ENCODE measurements around the gene ALOX15B.

GRCh38 chr17:8071496-8071895 lies 32.6 kb downstream of the ALOX15B start:
- TF ChIP-seq ELF1 (IDR thresholded peaks at IDR 0.05): no peak
- TF ChIP-seq TAF1 (IDR thresholded peaks at IDR 0.05; ENCODE audit: borderline replicate concordance, low read depth, low read length): no peak
- TF ChIP-seq SMC3 (IDR thresholded peaks at IDR 0.05; ENCODE audit: low read depth, low read length): no peak
- TF ChIP-seq TCF12 (IDR thresholded peaks at IDR 0.05): no peak
- no peak for TF ChIP-seq JUND (IDR thresholded peaks at IDR 0.05)
- no peak for TF ChIP-seq FOXM1 (IDR thresholded peaks at IDR 0.05; ENCODE audit: low read depth)
- no peak for TF ChIP-seq EZH2phosphoT487 (IDR thresholded peaks at IDR 0.05; ENCODE audit: borderline replicate concordance, low read depth)
- no peak for TF ChIP-seq CHD2 (IDR thresholded peaks at IDR 0.05; ENCODE audit: low read length, partially characterized antibody)
- TF ChIP-seq, protein P1, sequence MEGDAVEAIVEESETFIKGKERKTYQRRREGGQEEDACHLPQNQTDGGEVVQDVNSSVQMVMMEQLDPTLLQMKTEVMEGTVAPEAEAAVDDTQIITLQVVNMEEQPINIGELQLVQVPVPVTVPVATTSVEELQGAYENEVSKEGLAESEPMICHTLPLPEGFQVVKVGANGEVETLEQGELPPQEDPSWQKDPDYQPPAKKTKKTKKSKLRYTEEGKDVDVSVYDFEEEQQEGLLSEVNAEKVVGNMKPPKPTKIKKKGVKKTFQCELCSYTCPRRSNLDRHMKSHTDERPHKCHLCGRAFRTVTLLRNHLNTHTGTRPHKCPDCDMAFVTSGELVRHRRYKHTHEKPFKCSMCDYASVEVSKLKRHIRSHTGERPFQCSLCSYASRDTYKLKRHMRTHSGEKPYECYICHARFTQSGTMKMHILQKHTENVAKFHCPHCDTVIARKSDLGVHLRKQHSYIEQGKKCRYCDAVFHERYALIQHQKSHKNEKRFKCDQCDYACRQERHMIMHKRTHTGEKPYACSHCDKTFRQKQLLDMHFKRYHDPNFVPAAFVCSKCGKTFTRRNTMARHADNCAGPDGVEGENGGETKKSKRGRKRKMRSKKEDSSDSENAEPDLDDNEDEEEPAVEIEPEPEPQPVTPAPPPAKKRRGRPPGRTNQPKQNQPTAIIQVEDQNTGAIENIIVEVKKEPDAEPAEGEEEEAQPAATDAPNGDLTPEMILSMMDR (IDR thresholded peaks at IDR 0.05): no peak
- TF ChIP-seq POLR2AphosphoS5 (IDR thresholded peaks at IDR 0.05; ENCODE audit: low read depth, low read length): no peak
